Left ventricle myocardium superior (tissue), 1 donor: ENCODE data around the gene MT1E. TPM values are rescaled to one million over a fixed set of nuclear protein-coding genes. Genes with fewer than 3 reads are reported as not detected.
"Not testable (repeated sequence)": the region's sequence is repeated elsewhere in the genome, so short reads cannot be mapped to it uniquely, and the experiment has no call there.

Experiments used
- ATAC-seq: fragments of 200-7000 bp; cut with Tn5 transposase; one replicate; pipeline ENCODE4 v1.9.1; 2020; ENCODE audit warnings: mild to moderate bottlenecking, moderate library complexity
- DNase-seq: peaks from one replicate; pipeline ENCODE4 v3.0.0-alpha.2; 2020
- intact Hi-C: fragments of 100-400 bp; cut with micrococcal nuclease; formaldehyde crosslinking; loops from one replicate; pipeline ENCODE4 v1.11.0; 2022
- long read RNA-seq: library from polyadenylated mRNA; unstranded; transcript quantifications from one replicate; pipeline ENCODE4 v2.0.0, GENCODE V29; 2021
- total RNA-seq: library from RNA; stranded (reverse); fragmentation: NEBNext Ultra II Directional; extraction: Animal tissue kit (Norgen Biotek cat#: 25700); gene quantifications from one replicate; pipeline ENCODE4 v1.2.1, GENCODE V29; 2021
- donor health status: DM: no; HTN: yes; CAD: no; lungs with severe emphysema.

The MT1E gene
- total RNA-seq, result 123 TPM
- long read RNA-seq, transcript MT1E-201 (3 exons, 704 nt), result major isoform, 11 of 13 reads
- long read RNA-seq, partial matches to known transcripts, result 1 of 13 reads
- long read RNA-seq, other reads (novel, unspliced or antisense), result 1 of 13 reads

DNA sequence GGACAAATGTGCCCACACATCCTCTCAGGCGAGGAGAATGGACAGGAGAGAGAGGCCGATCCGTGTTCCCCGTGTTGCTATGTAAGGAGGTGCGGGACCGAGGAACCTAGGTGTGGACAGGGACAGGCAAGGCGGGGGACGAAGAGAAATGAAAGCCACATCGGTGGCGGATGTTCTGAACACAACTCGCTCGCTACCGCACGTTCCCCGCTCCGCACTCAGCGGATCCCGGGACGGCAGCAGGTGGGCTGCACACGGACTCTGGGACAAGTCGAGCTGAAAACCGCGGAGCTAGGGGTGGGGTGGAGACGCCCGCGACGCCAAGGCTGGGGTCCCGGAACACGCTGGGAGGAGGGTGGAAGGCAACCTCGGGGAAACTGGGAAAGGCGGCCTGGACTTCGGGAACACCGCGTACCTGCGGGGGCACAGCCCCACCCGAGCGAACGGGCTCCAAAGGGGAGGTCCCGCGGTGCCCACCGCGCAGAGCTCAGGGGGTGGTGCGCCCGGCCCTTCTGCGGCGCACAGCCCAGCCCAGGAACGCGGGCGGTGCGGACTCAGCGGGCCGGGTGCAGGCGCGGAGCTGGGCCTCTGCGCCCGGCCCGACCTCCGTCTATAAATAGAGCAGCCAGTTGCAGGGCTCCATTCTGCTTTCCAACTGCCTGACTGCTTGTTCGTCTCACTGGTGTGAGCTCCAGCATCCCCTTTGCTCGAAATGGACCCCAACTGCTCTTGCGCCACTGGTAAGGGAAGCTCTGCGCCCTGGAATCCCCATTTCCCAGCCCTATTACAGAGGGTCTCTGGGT is at the start of gene MT1E:
Gene MT1E, plus strand, starts transcription at position 642 of the 803 bp plus-strand sequence. Its CDS starts 71 bp downstream, at position 713.
- intact Hi-C loops, result no loop called here
- DNase-seq (peak; percentile 93), ATAC-seq (peak; percentile 94)

GRCh38 chr16:56576585-56577299 is 48.8 kb upstream of the MT1E start:
- peak; percentile 76 for DNase-seq
- intact Hi-C loops, result no loop called here
- peak; percentile 88 for ATAC-seq

- ATAC-seq, result no peak
- intact Hi-C loops, result no loop called here
- DNase-seq, result no peak
Measured at GRCh38 chr16:56577300-56577625, 48.3 kb upstream of the MT1E start.

- intact Hi-C loops, result no loop called here
- no peak for ATAC-seq
- DNase-seq, result no peak
Measured at GRCh38 chr16:56580391-56581048, 45.1 kb upstream of the MT1E start.

DNA sequence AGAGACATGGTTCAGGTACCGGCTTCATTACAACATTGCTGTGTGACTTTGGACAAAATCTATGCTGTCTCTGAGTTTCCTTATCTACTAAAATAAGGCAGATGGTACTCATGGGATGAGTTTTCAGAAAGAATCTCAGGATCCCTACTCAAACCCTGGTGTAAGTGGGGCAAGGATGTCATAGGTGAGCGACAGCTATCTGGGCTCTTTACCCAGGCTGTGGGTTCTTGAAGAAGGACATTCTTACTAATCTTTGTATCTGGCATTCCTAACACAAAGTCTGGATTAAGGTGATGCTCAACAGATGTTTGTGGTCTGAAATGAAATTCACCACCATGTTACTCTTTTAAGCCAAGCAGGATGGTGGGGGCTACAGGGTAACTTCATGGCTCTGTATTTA is 42.7 kb upstream of the MT1E start:
- DNase-seq, ATAC-seq, intact Hi-C loops: not testable (repeated sequence)

DNA sequence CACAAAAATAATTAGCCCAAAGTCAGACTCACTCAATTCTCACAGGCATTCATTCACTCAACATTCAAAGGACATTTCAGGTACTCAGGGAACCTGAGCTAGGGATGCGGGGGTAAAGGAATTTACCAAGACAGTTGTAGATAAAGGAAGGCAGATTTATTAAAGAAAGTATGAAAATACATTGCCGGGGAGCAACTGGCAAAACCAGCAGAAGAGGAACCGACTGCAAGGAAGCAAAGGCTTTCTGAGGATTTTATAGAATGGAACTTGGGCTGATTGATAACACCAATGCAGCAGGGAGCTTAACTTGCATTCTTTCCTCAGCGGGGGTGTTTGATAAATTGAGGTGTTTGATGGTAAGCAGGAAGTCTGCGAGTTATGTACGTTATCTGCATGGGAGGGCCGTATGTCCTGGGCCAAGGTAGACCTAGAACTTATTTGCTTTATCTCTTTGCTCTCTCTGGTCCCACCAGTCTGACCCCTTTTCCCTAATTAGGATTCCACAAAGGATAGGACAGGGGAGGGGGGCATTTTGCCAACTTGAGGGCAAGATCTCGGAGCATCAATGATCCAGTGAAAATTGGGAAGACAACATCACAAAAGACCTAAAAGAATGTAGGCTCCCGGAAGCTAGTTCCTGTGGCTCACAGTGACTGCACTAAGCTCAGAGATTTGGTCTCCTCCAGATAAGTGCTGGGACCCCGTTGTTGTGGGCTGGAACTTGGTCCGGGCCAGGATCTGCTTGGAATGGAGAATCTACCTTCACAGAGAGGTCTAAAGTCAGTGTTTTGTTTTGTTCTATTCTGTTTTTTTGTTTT is 42.0 kb upstream of the MT1E start:
- intact Hi-C loops, result no loop called here
- no peak for ATAC-seq
- no peak for DNase-seq

- ATAC-seq, result no peak
- no peak for DNase-seq
- intact Hi-C loops, result no loop called here
Measured at GRCh38 chr16:56584276-56584675, 41.3 kb upstream of the MT1E start.

DNA sequence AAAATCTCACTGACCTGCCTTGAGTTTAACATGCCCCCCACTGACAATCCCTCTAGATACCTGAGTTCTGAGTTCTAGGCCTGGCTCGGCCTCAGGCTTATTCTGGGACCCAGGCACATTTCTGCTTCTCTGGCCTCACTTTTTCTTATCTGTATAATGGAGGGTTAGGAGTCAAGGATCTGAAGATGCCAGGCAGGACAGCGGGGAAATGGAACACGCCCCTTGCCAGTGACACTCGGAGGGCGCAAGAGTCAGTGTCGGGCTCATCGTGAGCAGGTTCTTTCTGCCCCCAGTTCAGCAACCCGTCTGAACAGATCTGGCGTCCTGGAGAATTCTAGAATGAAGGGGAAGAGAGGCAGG is 36.8 kb upstream of the MT1E start:
- DNase-seq (no peak), ATAC-seq (no peak)
- intact Hi-C loops, result no loop called here

GRCh38 chr16:56589141-56590039 is 36.2 kb upstream of the MT1E start, which contains the start of gene MT3:
TSS of gene MT3 (plus strand) at chr16:56589528. CDS start at chr16:56589591, 63 bp downstream.
- ATAC-seq (peak; percentile 46), DNase-seq (peak; percentile 43)
- intact Hi-C loops, result no loop called here

DNA sequence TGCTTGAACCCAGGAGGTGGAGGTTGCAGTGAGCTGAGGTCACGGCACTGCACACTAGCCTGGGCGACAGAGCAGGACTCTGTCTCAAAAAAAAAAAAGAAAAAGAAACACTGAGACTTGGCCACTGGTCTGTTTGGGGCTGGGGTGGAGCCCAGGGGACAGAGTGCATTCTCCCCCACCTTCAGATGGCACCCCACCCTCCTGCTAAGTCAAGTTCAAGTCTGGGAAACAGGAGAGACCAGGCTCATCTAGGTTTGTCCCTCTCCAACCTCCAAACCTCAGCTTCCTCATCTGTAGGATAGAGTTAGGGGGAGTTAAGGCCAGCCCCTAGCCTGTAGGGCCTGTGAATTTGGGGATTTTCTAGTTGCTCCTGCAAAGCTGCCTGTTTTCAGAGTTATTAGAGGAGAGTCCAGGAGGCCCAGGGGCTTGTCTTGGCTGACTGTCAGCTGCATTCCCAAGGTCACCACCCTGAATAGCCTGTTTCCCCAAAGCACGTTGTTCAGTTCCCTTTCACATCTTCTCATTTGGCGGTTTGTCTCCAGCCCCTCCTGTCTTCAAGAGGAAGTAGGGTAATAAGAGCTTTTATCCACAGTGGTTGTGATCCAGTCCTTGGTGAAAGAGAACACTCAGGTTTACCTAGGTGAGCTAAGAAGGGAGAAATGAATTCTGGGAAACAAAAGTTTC is 34.1 kb upstream of the MT1E start:
- ATAC-seq (no peak), DNase-seq (no peak)
- intact Hi-C loops, result no loop called here

DNA sequence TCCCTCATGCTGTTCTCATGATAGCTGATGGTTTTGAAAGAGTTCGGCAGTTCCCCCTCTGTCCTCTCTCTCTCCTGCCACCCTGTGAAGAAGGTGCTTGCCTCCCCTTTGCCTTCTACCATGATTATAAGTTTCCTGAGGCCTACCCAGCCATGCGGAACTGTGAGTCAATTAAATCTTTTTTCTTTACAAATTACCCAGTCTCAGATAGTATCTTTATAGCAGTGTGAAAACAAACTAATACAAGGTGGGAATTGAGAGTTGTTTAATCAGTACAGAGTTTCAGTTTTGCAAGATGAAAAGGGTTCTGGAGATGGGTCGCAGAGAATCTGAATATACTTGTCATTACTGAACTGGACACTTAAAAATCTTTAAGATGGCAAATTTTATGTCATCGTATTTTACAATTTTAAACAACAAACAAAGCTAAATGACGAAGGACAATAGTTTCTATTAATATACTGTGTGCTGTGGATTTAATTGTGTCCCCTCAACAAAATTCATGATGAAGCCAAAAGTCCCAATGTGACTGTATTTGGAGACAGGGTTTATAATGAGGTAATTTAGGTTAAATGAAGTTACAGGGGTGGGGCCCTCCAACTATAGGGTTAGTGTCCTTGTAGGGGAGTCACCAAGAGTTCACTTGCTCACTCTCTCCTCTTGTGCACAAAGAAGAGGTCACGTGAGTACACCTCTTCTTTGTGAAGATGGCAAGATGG is 31.8 kb upstream of the MT1E start:
- no peak for DNase-seq
- ATAC-seq, result no peak
- intact Hi-C loops, result no loop called here

DNA sequence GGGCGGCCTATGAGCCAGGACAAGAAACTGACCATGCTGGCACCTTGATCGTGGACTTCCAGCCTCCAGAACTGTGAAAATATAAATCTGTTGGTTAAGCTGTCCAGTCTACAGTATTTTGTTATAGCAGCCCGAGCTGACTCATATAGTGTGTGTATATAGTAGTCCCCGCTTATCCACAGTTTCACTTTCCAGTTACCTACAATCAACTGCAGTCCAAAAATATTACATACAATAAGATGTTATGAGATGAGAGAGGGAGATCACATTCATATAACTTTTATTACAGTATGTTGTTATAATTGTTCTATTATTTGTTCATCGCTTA is 31.3 kb upstream of the MT1E start:
- ATAC-seq (no peak), DNase-seq (no peak)
- intact Hi-C loops, result no loop called here

GRCh38 chr16:56600398-56600999 is 25.1 kb upstream of the MT1E start:
- DNase-seq (no peak), ATAC-seq (peak; percentile 29)
- intact Hi-C loops, result loop anchor here (5.0 to 10.0 kb wide), 2 partner anchors 83 to 84 kb away; partner anchors contain the start of gene MT1X

DNA sequence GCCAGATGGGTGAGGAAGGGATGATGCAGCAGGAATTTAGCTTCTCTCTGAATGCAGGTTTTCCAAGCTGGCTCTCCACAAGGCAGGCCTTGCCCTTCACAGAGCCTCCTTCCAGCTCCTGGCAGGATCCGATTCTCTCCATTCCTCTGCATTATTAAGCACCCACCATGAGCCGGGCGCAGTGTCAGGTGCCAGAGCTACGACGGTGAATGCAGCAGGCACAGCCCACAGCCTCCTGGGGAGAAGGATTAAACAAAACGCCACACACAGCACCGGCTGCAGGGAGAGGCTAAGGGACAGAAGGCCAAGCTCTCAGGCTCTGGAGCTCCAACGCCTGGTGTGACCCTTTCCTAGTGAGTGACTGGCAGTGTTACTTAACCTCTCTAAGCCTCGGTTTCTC is 24.3 kb upstream of the MT1E start:
- intact Hi-C loops, result loop anchor here (5.0 to 10.0 kb wide), 2 partner anchors 83 to 84 kb away; partner anchors contain the start of gene MT1X
- DNase-seq (no peak), ATAC-seq (no peak)

DNA sequence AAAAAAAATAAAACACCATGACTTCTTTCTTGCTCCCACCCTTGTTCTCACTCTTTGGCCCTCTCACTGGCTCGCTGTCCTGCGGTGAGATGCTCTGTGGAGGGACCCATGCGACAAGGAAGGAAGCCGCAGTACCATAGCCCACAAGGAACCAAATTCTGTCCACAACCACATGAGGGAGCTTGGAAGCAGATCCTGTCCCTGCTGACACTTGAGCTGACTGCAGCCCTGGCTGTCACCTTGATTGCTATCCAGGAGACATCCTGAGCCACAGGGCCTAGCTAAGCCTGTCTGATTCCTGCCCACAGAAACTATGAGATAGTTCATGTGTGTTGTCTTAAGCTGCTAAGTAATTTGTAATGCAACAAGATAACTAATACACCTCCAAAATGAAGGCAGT is 22.0 kb upstream of the MT1E start:
- intact Hi-C loops, result loop anchor here (5.0 to 10.0 kb wide), 2 partner anchors 81 to 86 kb away; partner anchors contain the start of gene MT1X
- DNase-seq, result peak; percentile 63
- peak; percentile 27 for ATAC-seq

- intact Hi-C loops, result loop anchor here (5.0 to 10.0 kb wide), 2 partner anchors 80 to 88 kb away; partner anchors contain the start of gene MT1X
- DNase-seq (no peak), ATAC-seq (no peak)
Measured at GRCh38 chr16:56604966-56605365, 20.6 kb upstream of the MT1E start.
